ENCODE results near the gene REPS1.

Gene REPS1

DNA sequence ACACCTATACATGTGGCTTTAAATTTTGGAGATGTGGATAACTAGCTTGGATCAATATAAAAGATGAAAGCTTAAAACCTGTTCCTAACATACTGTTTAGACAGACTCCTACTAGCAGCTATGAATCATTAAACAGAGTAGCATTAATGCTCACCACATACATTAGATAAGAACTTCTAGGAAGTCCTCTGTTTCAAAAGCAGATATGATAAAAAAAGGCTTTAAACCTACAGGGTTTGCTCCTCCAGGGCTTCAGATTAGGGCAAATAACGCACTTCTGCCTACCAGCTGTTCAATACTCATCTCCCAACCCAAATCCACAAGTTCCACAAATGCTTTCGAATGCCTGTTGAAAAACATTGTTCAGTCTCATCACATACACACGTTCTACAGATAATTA lies 1.5 kb downstream of the REPS1 start:
- Histone ChIP-seq H3K4me1 (ENCODE audit: control insufficient read depth, insufficient read depth, low read length) (peaks cover 34% of the 10 kb centered on the region), H3K27ac (ENCODE audit: extremely low read depth, low read depth, low read length) (no peak overlapping the region), H3K9me3 (ENCODE audit: control insufficient read depth, insufficient read depth, low read depth, low read length) (no peaks in the 10 kb centered on the region), H3K4me3 (ENCODE audit: low read depth, low read length) (peak overlapping the region; percentile 94), H3K36me3 (ENCODE audit: control insufficient read depth in 2 of 2, insufficient read depth in 1 of 2, low read length in 2 of 2) (no peaks in the 10 kb centered on the region)
- ChIA-PET CTCF (interaction anchor here (0.5 to 3.6 kb wide), 13 partner anchors 9 to 417 kb away, joined by 3 to 26 read pairs (median 4); no protein-coding TSS in a partner anchor), POLR2A (interaction anchor here (0.6 to 1.6 kb wide), 5 partner anchors 12 to 388 kb away, joined by 3 to 4 read pairs (median 4); partner anchors contain the start of gene CITED2)
- TF ChIP-seq GFI1B (tag by site-specific recombination; IDR thresholded peaks at IDR 0.05) (no peak), HOXC10 (CRISPR knock-in tag; IDR thresholded peaks at IDR 0.05) (no peak), REPIN1 (tag by site-specific recombination; IDR thresholded peaks at IDR 0.05; ENCODE audit: low read depth) (no peak), ZNF211 (tag by site-specific recombination; IDR thresholded peaks at IDR 0.05; ENCODE audit: low read depth) (no peak), SETDB1 (IDR thresholded peaks at IDR 0.05; ENCODE audit: insufficient read length, low read length) (no peak), ZNF776 (tag by site-specific recombination; IDR thresholded peaks at IDR 0.05; ENCODE audit: borderline replicate concordance) (no peak), BCL6B (tag by site-specific recombination; IDR thresholded peaks at IDR 0.05) (0 out of 2 replicates have a peak, but pooled peaks have one; percentile 12), ZEB2 (tag by site-specific recombination; IDR thresholded peaks at IDR 0.05) (no peak), SCRT1 (tag by site-specific recombination; IDR thresholded peaks at IDR 0.05; ENCODE audit: borderline replicate concordance) (peak; percentile 37; the same call in 1 of the 2 replicates), GLIS1 (tag by site-specific recombination; IDR thresholded peaks at IDR 0.05) (no peak), ZNF140 (tag by site-specific recombination; IDR thresholded peaks at IDR 0.05) (no peak), ZNF830 (tag by site-specific recombination; IDR thresholded peaks at IDR 0.05; ENCODE audit: low read depth) (no peak), ZNF280D (tag by site-specific recombination; IDR thresholded peaks at IDR 0.05) (no peak), SCRT2 (tag by site-specific recombination; IDR thresholded peaks at IDR 0.05) (peak; percentile 68), OVOL3 (tag by site-specific recombination; IDR thresholded peaks at IDR 0.05) (no peak), ZNF629 (tag by site-specific recombination; IDR thresholded peaks at IDR 0.05) (no peak)

- CTCF ChIA-PET = interaction anchor here (0.6 to 1.6 kb wide), 6 partner anchors 8 to 308 kb away, joined by 3 to 5 read pairs (median 3); no protein-coding TSS in a partner anchor
- TF ChIP-seq, protein P1, sequence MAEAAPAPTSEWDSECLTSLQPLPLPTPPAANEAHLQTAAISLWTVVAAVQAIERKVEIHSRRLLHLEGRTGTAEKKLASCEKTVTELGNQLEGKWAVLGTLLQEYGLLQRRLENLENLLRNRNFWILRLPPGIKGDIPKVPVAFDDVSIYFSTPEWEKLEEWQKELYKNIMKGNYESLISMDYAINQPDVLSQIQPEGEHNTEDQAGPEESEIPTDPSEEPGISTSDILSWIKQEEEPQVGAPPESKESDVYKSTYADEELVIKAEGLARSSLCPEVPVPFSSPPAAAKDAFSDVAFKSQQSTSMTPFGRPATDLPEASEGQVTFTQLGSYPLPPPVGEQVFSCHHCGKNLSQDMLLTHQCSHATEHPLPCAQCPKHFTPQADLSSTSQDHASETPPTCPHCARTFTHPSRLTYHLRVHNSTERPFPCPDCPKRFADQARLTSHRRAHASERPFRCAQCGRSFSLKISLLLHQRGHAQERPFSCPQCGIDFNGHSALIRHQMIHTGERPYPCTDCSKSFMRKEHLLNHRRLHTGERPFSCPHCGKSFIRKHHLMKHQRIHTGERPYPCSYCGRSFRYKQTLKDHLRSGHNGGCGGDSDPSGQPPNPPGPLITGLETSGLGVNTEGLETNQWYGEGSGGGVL (tag by site-specific recombination; IDR thresholded peaks at IDR 0.05) = no peak
- no peak for TF ChIP-seq CTCF (tag by site-specific recombination; IDR thresholded peaks at IDR 0.05)
- TF ChIP-seq ZNF324 (tag by site-specific recombination; IDR thresholded peaks at IDR 0.05) = no peak
- no peak for TF ChIP-seq RBAK (tag by site-specific recombination; IDR thresholded peaks at IDR 0.05)
- TF ChIP-seq ZNF266 (tag by site-specific recombination; IDR thresholded peaks at IDR 0.05; ENCODE audit: low read depth) = no peak
- peak; percentile 44; the same call in 1 of the 2 replicates for TF ChIP-seq TCF7L2 (IDR thresholded peaks at IDR 0.05; ENCODE audit: borderline replicate concordance, low read depth, low read length)
- TF ChIP-seq KLF8 (tag by site-specific recombination; IDR thresholded peaks at IDR 0.05) = no peak
- TF ChIP-seq KLF9 (tag by site-specific recombination; IDR thresholded peaks at IDR 0.05; ENCODE audit: low read depth) = no peak
- no peaks in the 10 kb centered on the region for H3K36me3 ChIP-seq (ENCODE audit: control insufficient read depth in 2 of 2, insufficient read depth in 1 of 2, low read length in 2 of 2)
- peaks cover 39% of the 10 kb centered on the region for H3K4me1 ChIP-seq (ENCODE audit: control insufficient read depth, insufficient read depth, low read length)
- H3K27ac ChIP-seq (ENCODE audit: extremely low read depth, low read depth, low read length) = no peak overlapping the region
- H3K4me3 ChIP-seq (ENCODE audit: low read depth, low read length) = no peak overlapping the region
- H3K9me3 ChIP-seq (ENCODE audit: control insufficient read depth, insufficient read depth, low read depth, low read length) = no peaks in the 10 kb centered on the region
- POLR2A ChIA-PET = no interaction called here
These were observed 6.6 kb downstream of the REPS1 start for GRCh38 chr6:138981416-138981815.

All from HEK293 (cell line).